HepG2 (cell line): ENCODE results near the gene SMTNL1. TPM values are rescaled to one million over a fixed set of nuclear protein-coding genes. Genes with fewer than 3 reads are reported as not detected.
A peak's percentile ranks its signal among the peaks of the same experiment; 100 is the strongest.

Source experiments
- ARNT2 ChIP-seq: sonication (generic); formaldehyde crosslinking; IDR thresholded peaks from 2 replicates; pipeline ENCODE4 v1.8.0; 2022; ENCODE audit warnings: mild to moderate bottlenecking, low read depth, missing genetic modification reagents, moderate library complexity
- BCL6 ChIP-seq: IDR thresholded peaks from 2 replicates; pipeline ENCODE4 v1.6.1; 2016; ENCODE audit warnings: missing genetic modification reagents, missing compliant biosample characterization
- BRCA1 ChIP-seq: sonication (generic); formaldehyde crosslinking; IDR thresholded peaks from 2 replicates; pipeline ENCODE4 v1.4.0; 2020; ENCODE audit warnings: missing genetic modification reagents
- CHCHD3 ChIP-seq: sonication (generic); formaldehyde crosslinking; IDR thresholded peaks from 2 replicates; pipeline ENCODE4 v1.8.0; 2022; ENCODE audit warnings: mild to moderate bottlenecking, missing genetic modification reagents, moderate library complexity
- FOSL1 ChIP-seq: sonication (generic); formaldehyde crosslinking; IDR thresholded peaks from 2 replicates; pipeline ENCODE4 v1.9.0; 2021; ENCODE audit warnings: missing genetic modification reagents, borderline replicate concordance
- HDAC1 ChIP-seq: sonication (generic); formaldehyde crosslinking; IDR thresholded peaks from 2 replicates; pipeline ENCODE4 v1.5.1; 2020; ENCODE audit warnings: mild to moderate bottlenecking, missing genetic modification reagents
- KLF15 ChIP-seq: sonication (generic); formaldehyde crosslinking; IDR thresholded peaks from 2 replicates; pipeline ENCODE4 v1.8.1; 2023; ENCODE audit warnings: borderline replicate concordance, mild to moderate bottlenecking, inconsistent platforms, missing genetic modification reagents, mixed read lengths
- MAFF ChIP-seq: IDR thresholded peaks from 2 replicates; pipeline ENCODE4 v1.6.1; 2011; ENCODE audit warnings: low read depth, low read length, improper control_type of control experiment
- MED1 ChIP-seq: sonication (generic); formaldehyde crosslinking; IDR thresholded peaks from 2 replicates; pipeline ENCODE4 v1.4.0; 2020; ENCODE audit warnings: missing genetic modification reagents
- NCOR1 ChIP-seq: fragments of 200-600 bp; sonication (generic); IDR thresholded peaks from 2 replicates; pipeline ENCODE4 v1.7.0; 2017; ENCODE audit warnings: antibody characterized with exemption, low read length, borderline replicate concordance
- NR2F6 ChIP-seq, 2 experiments: IDR thresholded peaks; 2 replicates each; pipeline ENCODE4 v1.6.1; 2016; ENCODE audit warnings: antibody characterized with exemption in 1 of 2, mild to moderate bottlenecking in 1 of 2
- NRL ChIP-seq: sonication (generic); formaldehyde crosslinking; IDR thresholded peaks from 2 replicates; pipeline ENCODE4 v1.5.0; 2020; ENCODE audit warnings: missing genetic modification reagents, mild to moderate bottlenecking, moderate library complexity, borderline replicate concordance
- PHF20 ChIP-seq: sonication (generic); formaldehyde crosslinking; IDR thresholded peaks from 2 replicates; pipeline ENCODE4 v1.5.0; 2020; ENCODE audit warnings: mild to moderate bottlenecking, missing genetic modification reagents
- RAD21 ChIP-seq: fragments of 450-650 bp; formaldehyde crosslinking; IDR thresholded peaks from 2 replicates; pipeline ENCODE4 v1.5.0; 2020; ENCODE audit warnings: mild to moderate bottlenecking
- TGIF2 ChIP-seq: IDR thresholded peaks from 2 replicates; pipeline ENCODE4 v1.6.1; 2016; ENCODE audit warnings: control low read depth, missing compliant biosample characterization
- THAP11 ChIP-seq: IDR thresholded peaks from 2 replicates; pipeline ENCODE4 v1.6.1; 2016; ENCODE audit warnings: missing biosample characterization, missing genetic modification reagents
- WIZ ChIP-seq: sonication (generic); formaldehyde crosslinking; IDR thresholded peaks from 2 replicates; pipeline ENCODE4 v1.5.1; 2020; ENCODE audit warnings: mild to moderate bottlenecking, missing genetic modification reagents
- ZBTB20 ChIP-seq: sonication (generic); formaldehyde crosslinking; IDR thresholded peaks from 2 replicates; pipeline ENCODE4 v1.8.1; 2023; ENCODE audit warnings: missing genetic modification reagents, low read depth, mild to moderate bottlenecking, borderline replicate concordance
- ZFP36L2 ChIP-seq: sonication (generic); formaldehyde crosslinking; IDR thresholded peaks from 2 replicates; pipeline ENCODE4 v1.4.0; 2020; ENCODE audit warnings: missing genetic modification reagents
- ZNF205 ChIP-seq: IDR thresholded peaks from 2 replicates; pipeline ENCODE4 v1.6.1; 2018; ENCODE audit warnings: missing biosample characterization, missing genetic modification reagents
- ZNF747 ChIP-seq: sonication (generic); formaldehyde crosslinking; IDR thresholded peaks from 2 replicates; pipeline ENCODE4 v1.8.1; 2023; ENCODE audit warnings: missing genetic modification reagents, mild to moderate bottlenecking, borderline replicate concordance
- ZNF749 ChIP-seq: sonication (generic); formaldehyde crosslinking; IDR thresholded peaks from 2 replicates; pipeline ENCODE4 v1.8.0; 2022; ENCODE audit warnings: mild to moderate bottlenecking, missing genetic modification reagents, moderate library complexity, borderline replicate concordance
- ZNF883 ChIP-seq: sonication (generic); formaldehyde crosslinking; IDR thresholded peaks from 2 replicates; pipeline ENCODE4 v1.5.1; 2020; ENCODE audit warnings: mild to moderate bottlenecking, missing genetic modification reagents; ENCODE audit errors: not compliant biosample characterization
- ZSCAN20 ChIP-seq: sonication (generic); formaldehyde crosslinking; IDR thresholded peaks from 2 replicates; pipeline ENCODE4 v1.4.0; 2020; ENCODE audit warnings: missing genetic modification reagents, mild to moderate bottlenecking, borderline replicate concordance
- polyA plus RNA-seq, 8 experiments: library from polyadenylated mRNA; depleted of rRNA in 3 of 8; stranded (reverse) in 7 of 8; unstranded in 1 of 8; fragments of >200 nt; fragmentation: Illumina TruSeq in 4 of 8; extraction: Trizol in 4 of 8; gene quantifications; 2 replicates each; pipeline versions ENCODE4 v1.2.1 to v1.2.3, GENCODE V29; 2011 to 2016; ENCODE audit warnings: low read depth in 4 of 8, missing spikeins in 1 of 8, mixed read lengths in 1 of 8; ENCODE audit not compliant: insufficient read depth in 1 of 8
- total RNA-seq, 5 experiments: library from RNA; depleted of rRNA; stranded (reverse); fragments of >200 nt; fragmentation: Illumina TruSeq; extraction: Trizol; gene quantifications; 2 replicates each; pipeline ENCODE4 v1.2.3, GENCODE V29; 2016; ENCODE audit warnings: low read depth in 1 of 5
- TF ChIP-seq, protein P1 (sequence below): sonication (generic); formaldehyde crosslinking; IDR thresholded peaks from 2 replicates; pipeline ENCODE4 v1.5.0; 2020; ENCODE audit warnings: mild to moderate bottlenecking, missing genetic modification reagents
- TF ChIP-seq, protein P2 (sequence below): IDR thresholded peaks from 2 replicates; pipeline ENCODE4 v1.6.1; 2016
- TF ChIP-seq, protein P3 (sequence below): IDR thresholded peaks from 2 replicates; pipeline ENCODE4 v1.6.1; 2016; ENCODE audit warnings: missing genetic modification reagents, missing compliant biosample characterization
- TF ChIP-seq, protein P4 (sequence below): sonication (generic); formaldehyde crosslinking; IDR thresholded peaks from 2 replicates; pipeline ENCODE4 v1.8.1; 2023; ENCODE audit warnings: mild to moderate bottlenecking, missing genetic modification reagents, borderline replicate concordance

The SMTNL1 gene
- total and polyA plus RNA-seq, 2 of the 13 experiments (the other 11 are each of a cell fraction or from before 2014, with no cell fraction given): 0.04 TPM; not detected in 1

DNA sequence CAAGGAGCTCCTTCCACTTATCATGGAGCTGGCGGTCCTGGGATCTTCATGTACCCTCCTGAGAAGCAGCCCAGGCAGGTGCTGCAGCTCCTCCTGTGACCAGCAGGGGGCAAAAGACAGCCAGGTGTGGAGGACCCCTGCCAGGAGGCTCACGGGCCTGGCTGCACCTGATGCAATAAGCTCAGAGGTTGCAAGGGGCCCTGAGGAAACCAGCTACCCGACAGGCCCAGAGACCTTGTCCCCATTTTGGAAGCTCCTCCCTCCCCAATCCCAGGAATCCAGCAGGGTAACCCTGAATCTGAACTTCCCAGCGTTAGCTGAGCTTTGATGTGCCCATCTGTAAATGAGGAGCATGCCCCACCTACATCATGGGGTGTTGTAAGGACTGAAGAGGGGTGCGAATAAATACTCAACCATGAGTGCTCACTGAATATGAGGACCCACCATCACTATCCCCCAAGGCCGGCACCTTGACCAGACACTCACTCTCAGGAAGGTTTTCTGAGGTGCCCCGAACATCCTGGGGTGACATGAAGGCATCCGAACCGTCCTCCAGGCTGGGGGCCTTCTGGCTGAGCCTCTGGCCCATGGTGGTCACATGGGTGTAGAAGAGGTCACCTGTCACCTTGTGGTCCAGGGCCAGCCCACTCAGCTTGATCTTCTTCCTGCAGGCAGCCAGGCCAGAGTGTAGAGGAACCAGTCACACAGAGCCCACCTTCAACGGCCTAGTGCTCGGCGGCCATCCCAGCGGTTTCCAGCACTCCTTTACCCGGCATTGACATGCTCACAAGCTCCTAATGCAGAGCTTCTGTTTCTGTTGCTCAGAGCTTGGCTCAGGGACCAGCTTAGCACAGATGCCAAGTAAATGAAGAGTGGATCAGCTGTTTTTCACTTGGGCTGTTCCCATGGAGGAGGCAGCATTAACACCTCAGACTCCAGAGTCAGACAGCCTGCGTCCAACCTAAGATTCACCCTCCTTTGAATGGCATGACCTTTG, 43.6 kb upstream of the SMTNL1 start (continued):
- TF ChIP-seq NR2F6 (IDR thresholded peaks at IDR 0.05) (no peak), NR2F6 (CRISPR knock-in tag; IDR thresholded peaks at IDR 0.05) (peak; percentile 32; the same call in 1 of the 2 replicates), HDAC1 (CRISPR knock-in tag) (no peak), ZBTB20 (CRISPR knock-in tag) (no peak), ZNF747 (CRISPR knock-in tag) (no peak; the same call in 1 of the 2 replicates), NRL (CRISPR knock-in tag) (no peak), NCOR1 (no peak), TGIF2 (no peak), THAP11 (peak; percentile 84), ZNF205 (no peak), ARNT2 (CRISPR knock-in tag) (no peak), KLF15 (CRISPR knock-in tag) (no peak), CHCHD3 (CRISPR knock-in tag) (no peak), ZSCAN20 (CRISPR knock-in tag) (no peak), MAFF (no peak), BRCA1 (CRISPR knock-in tag) (no peak), ZNF749 (CRISPR knock-in tag) (no peak), ZNF883 (CRISPR knock-in tag) (peak; percentile 23), FOSL1 (no peak), ZFP36L2 (CRISPR knock-in tag) (no peak), WIZ (CRISPR knock-in tag) (no peak), RAD21 (peak; percentile 96), BCL6 (CRISPR knock-in tag) (peak; percentile 46; the same call in 1 of the 2 replicates), MED1 (CRISPR knock-in tag) (peak; percentile 79), PHF20 (CRISPR knock-in tag) (no peak)
- TF ChIP-seq, protein P1, sequence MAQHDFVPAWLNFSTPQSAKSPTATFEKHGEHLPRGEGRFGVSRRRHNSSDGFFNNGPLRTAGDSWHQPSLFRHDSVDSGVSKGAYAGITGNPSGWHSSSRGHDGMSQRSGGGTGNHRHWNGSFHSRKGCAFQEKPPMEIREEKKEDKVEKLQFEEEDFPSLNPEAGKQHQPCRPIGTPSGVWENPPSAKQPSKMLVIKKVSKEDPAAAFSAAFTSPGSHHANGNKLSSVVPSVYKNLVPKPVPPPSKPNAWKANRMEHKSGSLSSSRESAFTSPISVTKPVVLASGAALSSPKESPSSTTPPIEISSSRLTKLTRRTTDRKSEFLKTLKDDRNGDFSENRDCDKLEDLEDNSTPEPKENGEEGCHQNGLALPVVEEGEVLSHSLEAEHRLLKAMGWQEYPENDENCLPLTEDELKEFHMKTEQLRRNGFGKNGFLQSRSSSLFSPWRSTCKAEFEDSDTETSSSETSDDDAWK (CRISPR knock-in tag): no peak
- TF ChIP-seq, protein P2, sequence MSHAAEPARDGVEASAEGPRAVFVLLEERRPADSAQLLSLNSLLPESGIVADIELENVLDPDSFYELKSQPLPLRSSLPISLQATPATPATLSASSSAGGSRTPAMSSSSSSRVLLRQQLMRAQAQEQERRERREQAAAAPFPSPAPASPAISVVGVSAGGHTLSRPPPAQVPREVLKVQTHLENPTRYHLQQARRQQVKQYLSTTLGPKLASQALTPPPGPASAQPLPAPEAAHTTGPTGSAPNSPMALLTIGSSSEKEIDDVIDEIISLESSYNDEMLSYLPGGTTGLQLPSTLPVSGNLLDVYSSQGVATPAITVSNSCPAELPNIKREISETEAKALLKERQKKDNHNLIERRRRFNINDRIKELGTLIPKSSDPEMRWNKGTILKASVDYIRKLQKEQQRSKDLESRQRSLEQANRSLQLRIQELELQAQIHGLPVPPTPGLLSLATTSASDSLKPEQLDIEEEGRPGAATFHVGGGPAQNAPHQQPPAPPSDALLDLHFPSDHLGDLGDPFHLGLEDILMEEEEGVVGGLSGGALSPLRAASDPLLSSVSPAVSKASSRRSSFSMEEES: no peak; the same call in 1 of the 2 replicates
- TF ChIP-seq, protein P3, sequence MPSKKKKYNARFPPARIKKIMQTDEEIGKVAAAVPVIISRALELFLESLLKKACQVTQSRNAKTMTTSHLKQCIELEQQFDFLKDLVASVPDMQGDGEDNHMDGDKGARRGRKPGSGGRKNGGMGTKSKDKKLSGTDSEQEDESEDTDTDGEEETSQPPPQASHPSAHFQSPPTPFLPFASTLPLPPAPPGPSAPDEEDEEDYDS (CRISPR knock-in tag): no peak
- TF ChIP-seq, protein P4, sequence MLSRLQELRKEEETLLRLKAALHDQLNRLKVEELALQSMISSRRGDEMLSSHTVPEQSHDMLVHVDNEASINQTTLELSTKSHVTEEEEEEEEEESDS (CRISPR knock-in tag): no peak
